ENCODE data around the gene PPBP.

GRCh38 chr4:74009307-74009706, 21.3 kb upstream of the PPBP start:
- TF ChIP-seq CTCF (IDR thresholded peaks at IDR 0.05) (no peak), EP300 (IDR thresholded peaks at IDR 0.05; ENCODE audit: low read depth) (no peak), POLR2AphosphoS5 (IDR thresholded peaks at IDR 0.05) (no peak)

Data from transverse colon (tissue), 4 donors.